SK-N-SH treated with all-trans-retinoic acid at 6 μM for 48 hours (cell line): ENCODE measurements around the gene ZBTB40.

Source experiments
- ATAC-seq: fragments of 200-7000 bp; cut with Tn5 transposase; 3 replicates; pipeline ENCODE4 v1.9.1; 2020; ENCODE audit warnings: mild to moderate bottlenecking, moderate library complexity
- ARNTL ChIP-seq: fragments of 450-650 bp; formaldehyde crosslinking; IDR thresholded peaks from 2 replicates; pipeline ENCODE4 v1.5.0; 2020; ENCODE audit warnings: low read depth, mild to moderate bottlenecking, moderate library complexity, borderline replicate concordance
- BACH2 ChIP-seq: fragments of 250-450 bp; sonication (Bioruptor Pico); IDR thresholded peaks from 2 replicates; pipeline ENCODE4 v1.9.0; 2021; ENCODE audit warnings: mild to moderate bottlenecking, borderline replicate concordance
- CSDC2 ChIP-seq: fragments of 250-450 bp; sonication (Bioruptor Pico); IDR thresholded peaks from 2 replicates; pipeline ENCODE4 v1.5.0; 2020; ENCODE audit warnings: mild to moderate bottlenecking, moderate library complexity
- ESRRG ChIP-seq: fragments of 250-450 bp; sonication (Bioruptor Pico); IDR thresholded peaks from 2 replicates; pipeline ENCODE4 v1.6.1; 2021; ENCODE audit warnings: mild to moderate bottlenecking
- GLIS3 ChIP-seq: fragments of 250-450 bp; sonication (Bioruptor Pico); IDR thresholded peaks from 2 replicates; pipeline ENCODE4 v1.5.0; 2020; ENCODE audit warnings: mild to moderate bottlenecking, moderate library complexity
- ISL1 ChIP-seq: fragments of 250-450 bp; sonication (Bioruptor Pico); IDR thresholded peaks from 2 replicates; pipeline ENCODE4 v2.1.2; 2022; ENCODE audit warnings: mild to moderate bottlenecking, moderate library complexity
- OSR1 ChIP-seq: fragments of 250-450 bp; sonication (Bioruptor Pico); IDR thresholded peaks from 2 replicates; pipeline ENCODE4 v1.8.0; 2022; ENCODE audit warnings: moderate library complexity, mild to moderate bottlenecking, inconsistent platforms
- PPARA ChIP-seq: fragments of 250-450 bp; sonication (Bioruptor Pico); IDR thresholded peaks from 2 replicates; pipeline ENCODE4 v1.5.0; 2020; ENCODE audit warnings: mild to moderate bottlenecking, borderline replicate concordance
- RARB ChIP-seq: fragments of 250-450 bp; sonication (Bioruptor Pico); IDR thresholded peaks from 2 replicates; pipeline ENCODE4 v1.8.0; 2021; ENCODE audit warnings: mild to moderate bottlenecking, moderate library complexity
- SNAI2 ChIP-seq: fragments of 250-450 bp; sonication (Bioruptor Pico); IDR thresholded peaks from 2 replicates; pipeline ENCODE4 v1.5.0; 2020; ENCODE audit warnings: mild to moderate bottlenecking, moderate library complexity
- TCF4 ChIP-seq: fragments of 250-450 bp; sonication (Bioruptor Pico); IDR thresholded peaks from 2 replicates; pipeline ENCODE4 v1.8.0; 2021; ENCODE audit warnings: mild to moderate bottlenecking, moderate library complexity, borderline replicate concordance
- TOX ChIP-seq: fragments of 250-450 bp; sonication (Bioruptor Pico); IDR thresholded peaks from 2 replicates; pipeline ENCODE4 v1.8.0; 2021; ENCODE audit warnings: mild to moderate bottlenecking, moderate library complexity, borderline replicate concordance
- ZC3H10 ChIP-seq: fragments of 250-450 bp; sonication (Bioruptor Pico); IDR thresholded peaks from 2 replicates; pipeline ENCODE4 v1.5.1; 2021; ENCODE audit warnings: mild to moderate bottlenecking, moderate library complexity
- ZFP3 ChIP-seq: fragments of 250-450 bp; sonication (Bioruptor Pico); IDR thresholded peaks from 2 replicates; pipeline ENCODE4 v1.5.0; 2020; ENCODE audit warnings: mild to moderate bottlenecking, moderate library complexity
- ZFP30 ChIP-seq: fragments of 450-650 bp; formaldehyde crosslinking; IDR thresholded peaks from 2 replicates; pipeline ENCODE4 v1.5.0; 2022; ENCODE audit warnings: mild to moderate bottlenecking, moderate library complexity
- ZNF565 ChIP-seq: fragments of 450-650 bp; formaldehyde crosslinking; conservative IDR thresholded peaks from 2 replicates; pipeline ENCODE4 v1.5.0; 2020; ENCODE audit warnings: low read depth, mild to moderate bottlenecking, moderate library complexity
- ZNF70 ChIP-seq: fragments of 450-650 bp; formaldehyde crosslinking; IDR thresholded peaks from 2 replicates; pipeline ENCODE4 v1.5.0; 2020; ENCODE audit warnings: mild to moderate bottlenecking, moderate library complexity
- TF ChIP-seq, protein P1 (sequence below): fragments of 250-450 bp; sonication (Bioruptor Pico); IDR thresholded peaks from 2 replicates; pipeline ENCODE4 v1.5.0; 2020; ENCODE audit warnings: mild to moderate bottlenecking, moderate library complexity
- TF ChIP-seq, protein P2 (sequence below): fragments of 250-450 bp; sonication (Bioruptor Pico); IDR thresholded peaks from 2 replicates; pipeline ENCODE4 v1.8.0; 2021; ENCODE audit warnings: low read depth, mild to moderate bottlenecking, moderate library complexity, borderline replicate concordance

ZBTB40 gene

GRCh38 chr1:22404486-22404885, 47.2 kb upstream of the ZBTB40 start:
- no peak for ATAC-seq
- TF ChIP-seq ZFP30 (CRISPR knock-in tag) (no peak), PPARA (no peak), ARNTL (CRISPR knock-in tag) (no peak), TCF4 (CRISPR knock-in tag) (no peak), OSR1 (CRISPR knock-in tag) (no peak), TOX (CRISPR knock-in tag) (no peak), GLIS3 (CRISPR knock-in tag) (no peak)

DNA sequence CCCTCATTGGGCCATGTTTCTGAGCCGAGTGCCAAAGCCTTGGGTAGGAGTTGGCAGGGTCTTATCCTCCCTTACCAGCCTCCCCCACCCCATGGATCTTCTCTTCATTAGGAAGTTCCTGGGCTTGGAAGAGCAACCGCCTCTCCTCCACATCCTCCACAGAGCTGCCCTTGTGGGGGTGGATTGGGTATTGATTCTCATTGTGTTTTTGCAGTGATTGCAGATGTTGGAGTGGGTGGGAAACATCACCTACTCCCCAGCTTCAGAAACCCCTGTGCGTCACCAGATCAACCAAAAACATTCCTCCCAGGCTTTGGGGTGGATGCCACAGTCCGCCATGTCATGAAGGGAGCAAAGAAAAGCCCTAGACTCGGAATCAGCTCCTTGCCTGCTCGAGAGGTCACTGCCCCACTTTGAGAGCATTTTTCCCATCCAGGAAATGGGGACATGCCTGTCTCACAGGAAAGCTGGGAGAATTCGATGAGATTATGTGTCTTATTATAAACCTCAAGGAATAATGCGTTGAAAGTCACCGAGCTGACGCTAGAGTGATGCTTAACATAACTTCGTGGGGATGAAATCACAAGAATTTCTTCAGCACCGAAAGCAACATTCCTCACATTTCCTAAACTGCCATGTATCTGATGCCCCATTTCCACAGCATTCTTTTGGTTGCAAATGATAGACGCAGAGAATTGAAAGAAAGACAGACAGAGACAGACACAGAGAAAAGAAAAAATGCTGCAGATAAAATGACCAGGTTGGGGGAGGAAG, 44.7 kb upstream of the ZBTB40 start:
- no peak for ATAC-seq
- no peak for TF ChIP-seq ZFP3 (CRISPR knock-in tag)
- no peak for TF ChIP-seq PPARA
- no peak for TF ChIP-seq RARB
- TF ChIP-seq, protein P1, sequence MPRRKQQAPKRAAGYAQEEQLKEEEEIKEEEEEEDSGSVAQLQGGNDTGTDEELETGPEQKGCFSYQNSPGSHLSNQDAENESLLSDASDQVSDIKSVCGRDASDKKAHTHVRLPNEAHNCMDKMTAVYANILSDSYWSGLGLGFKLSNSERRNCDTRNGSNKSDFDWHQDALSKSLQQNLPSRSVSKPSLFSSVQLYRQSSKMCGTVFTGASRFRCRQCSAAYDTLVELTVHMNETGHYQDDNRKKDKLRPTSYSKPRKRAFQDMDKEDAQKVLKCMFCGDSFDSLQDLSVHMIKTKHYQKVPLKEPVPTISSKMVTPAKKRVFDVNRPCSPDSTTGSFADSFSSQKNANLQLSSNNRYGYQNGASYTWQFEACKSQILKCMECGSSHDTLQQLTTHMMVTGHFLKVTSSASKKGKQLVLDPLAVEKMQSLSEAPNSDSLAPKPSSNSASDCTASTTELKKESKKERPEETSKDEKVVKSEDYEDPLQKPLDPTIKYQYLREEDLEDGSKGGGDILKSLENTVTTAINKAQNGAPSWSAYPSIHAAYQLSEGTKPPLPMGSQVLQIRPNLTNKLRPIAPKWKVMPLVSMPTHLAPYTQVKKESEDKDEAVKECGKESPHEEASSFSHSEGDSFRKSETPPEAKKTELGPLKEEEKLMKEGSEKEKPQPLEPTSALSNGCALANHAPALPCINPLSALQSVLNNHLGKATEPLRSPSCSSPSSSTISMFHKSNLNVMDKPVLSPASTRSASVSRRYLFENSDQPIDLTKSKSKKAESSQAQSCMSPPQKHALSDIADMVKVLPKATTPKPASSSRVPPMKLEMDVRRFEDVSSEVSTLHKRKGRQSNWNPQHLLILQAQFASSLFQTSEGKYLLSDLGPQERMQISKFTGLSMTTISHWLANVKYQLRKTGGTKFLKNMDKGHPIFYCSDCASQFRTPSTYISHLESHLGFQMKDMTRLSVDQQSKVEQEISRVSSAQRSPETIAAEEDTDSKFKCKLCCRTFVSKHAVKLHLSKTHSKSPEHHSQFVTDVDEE (CRISPR knock-in tag), result no peak
- TF ChIP-seq ZNF565 (CRISPR knock-in tag), result no peak
- no peak for TF ChIP-seq ISL1 (CRISPR knock-in tag)
- no peak for TF ChIP-seq ZC3H10 (CRISPR knock-in tag)
- no peak for TF ChIP-seq BACH2 (CRISPR knock-in tag)
- TF ChIP-seq GLIS3 (CRISPR knock-in tag), result no peak
- TF ChIP-seq CSDC2 (CRISPR knock-in tag), result no peak
- TF ChIP-seq TOX (CRISPR knock-in tag), result no peak
- TF ChIP-seq ZNF70 (CRISPR knock-in tag), result no peak
- TF ChIP-seq OSR1 (CRISPR knock-in tag), result no peak

GRCh38 chr1:22408230-22408629, 43.4 kb upstream of the ZBTB40 start:
- ATAC-seq, result no peak
- TF ChIP-seq PPARA (no peak), ZFP3 (CRISPR knock-in tag) (no peak), SNAI2 (CRISPR knock-in tag) (no peak), GLIS3 (CRISPR knock-in tag) (no peak), ARNTL (CRISPR knock-in tag) (no peak), CSDC2 (CRISPR knock-in tag) (no peak), ISL1 (CRISPR knock-in tag) (no peak), TOX (CRISPR knock-in tag) (no peak), ZNF70 (CRISPR knock-in tag) (no peak), TCF4 (CRISPR knock-in tag) (no peak), ZC3H10 (CRISPR knock-in tag) (no peak), ESRRG (CRISPR knock-in tag) (no peak), ZNF565 (CRISPR knock-in tag) (no peak), BACH2 (CRISPR knock-in tag) (no peak)
- TF ChIP-seq, protein P2, sequence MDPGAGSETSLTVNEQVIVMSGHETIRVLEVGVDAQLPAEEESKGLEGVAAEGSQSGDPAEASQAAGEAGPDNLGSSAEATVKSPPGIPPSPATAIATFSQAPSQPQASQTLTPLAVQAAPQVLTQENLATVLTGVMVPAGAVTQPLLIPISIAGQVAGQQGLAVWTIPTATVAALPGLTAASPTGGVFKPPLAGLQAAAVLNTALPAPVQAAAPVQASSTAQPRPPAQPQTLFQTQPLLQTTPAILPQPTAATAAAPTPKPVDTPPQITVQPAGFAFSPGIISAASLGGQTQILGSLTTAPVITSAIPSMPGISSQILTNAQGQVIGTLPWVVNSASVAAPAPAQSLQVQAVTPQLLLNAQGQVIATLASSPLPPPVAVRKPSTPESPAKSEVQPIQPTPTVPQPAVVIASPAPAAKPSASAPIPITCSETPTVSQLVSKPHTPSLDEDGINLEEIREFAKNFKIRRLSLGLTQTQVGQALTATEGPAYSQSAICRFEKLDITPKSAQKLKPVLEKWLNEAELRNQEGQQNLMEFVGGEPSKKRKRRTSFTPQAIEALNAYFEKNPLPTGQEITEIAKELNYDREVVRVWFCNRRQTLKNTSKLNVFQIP (CRISPR knock-in tag), result no peak
- TF ChIP-seq, protein P1 (CRISPR knock-in tag), result no peak

GRCh38 chr1:22410401-22410800, 41.2 kb upstream of the ZBTB40 start:
- TF ChIP-seq TCF4 (CRISPR knock-in tag) (no peak), ZFP3 (CRISPR knock-in tag) (no peak)
- ATAC-seq, result no peak
